Naive B cell (primary cell): ENCODE data around the gene AFAP1L1. TPM values are rescaled to one million over a fixed set of nuclear protein-coding genes. Genes with fewer than 3 reads are reported as not detected.
A peak's percentile ranks its signal among the peaks of the same experiment; 100 is the strongest.

ENCODE experiments used
- ATAC-seq, 2 donors: fragments of 150-1000 bp; cut with Tn5 transposase; 2 replicates each; pipeline ENCODE4 v1.10.0; 2021; ENCODE audit warnings: low read depth in 2 of 2, mild to moderate bottlenecking in 2 of 2, moderate library complexity in 2 of 2
- DNase-seq: peaks from one replicate; pipeline ENCODE4 v3.0.0; 2022
- H3K27ac Mint-ChIP-seq, 6 donors: one replicate each; pipeline ENCODE4 v1.8.0; 2020 to 2022; ENCODE audit warnings: mild to moderate bottlenecking in 6 of 6, mixed read lengths in 6 of 6, moderate library complexity in 5 of 6, inconsistent platforms in 2 of 6
- H3K27me3 Mint-ChIP-seq, 3 donors: one replicate each; pipeline ENCODE4 v1.8.0; 2021 to 2022; ENCODE audit warnings: mixed read lengths in 3 of 3, mild to moderate bottlenecking in 1 of 3
- H3K36me3 Mint-ChIP-seq, 2 donors: one replicate each; pipeline ENCODE4 v1.8.0; 2020 to 2022; ENCODE audit warnings: mixed read lengths in 2 of 2, inconsistent platforms in 1 of 2, mild to moderate bottlenecking in 1 of 2
- H3K4me1 Mint-ChIP-seq, 3 donors: one replicate each; pipeline ENCODE4 v1.8.0; 2020 to 2022; ENCODE audit warnings: mixed read lengths in 3 of 3, inconsistent platforms in 1 of 3, mild to moderate bottlenecking in 1 of 3, moderate library complexity in 1 of 3
- H3K4me3 Mint-ChIP-seq, 8 donors: one replicate each; pipeline ENCODE4 v1.8.0; 2020 to 2022; ENCODE audit warnings: mild to moderate bottlenecking in 8 of 8, mixed read lengths in 8 of 8, moderate library complexity in 8 of 8, inconsistent platforms in 2 of 8
- H3K9me3 Mint-ChIP-seq, 7 donors: one replicate each; pipeline ENCODE4 v1.8.0; 2020 to 2022; ENCODE audit warnings: mixed read lengths in 7 of 7, mild to moderate bottlenecking in 5 of 7, inconsistent platforms in 2 of 7, moderate library complexity in 1 of 7
- polyA plus RNA-seq, 6 donors: library from polyadenylated mRNA; unstranded; fragments of 300-500 nt; fragmentation: Illumina TruSeq; gene quantifications; one replicate each; pipeline ENCODE4 v1.2.3, GENCODE V29; 2021; ENCODE audit warnings: low read depth in 6 of 6

AFAP1L1 gene
- polyA plus RNA-seq, 6 donors from 2014 or later, result 0.27 to 0.31 TPM; not detected in 4

DNA sequence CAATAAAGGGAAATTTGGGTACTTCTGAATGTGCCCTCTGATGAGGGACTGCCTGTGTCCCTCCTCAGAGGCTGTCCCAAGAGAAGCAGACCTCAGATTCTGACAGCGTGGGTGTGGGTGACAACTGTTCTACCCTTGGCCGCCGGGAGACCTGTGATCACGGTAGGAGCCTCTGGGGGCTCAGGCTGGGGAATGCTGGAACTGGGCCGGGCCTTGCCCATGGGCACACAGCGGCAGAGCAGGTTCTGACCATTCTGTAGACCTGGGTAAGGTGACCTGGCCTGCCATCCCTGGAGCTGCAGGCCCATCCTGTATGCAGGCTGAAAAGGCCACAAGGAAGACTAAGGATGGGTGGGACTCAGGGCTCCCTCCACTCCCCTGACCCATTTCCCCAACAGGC, 44.1 kb downstream of the AFAP1L1 start:
- Mint-ChIP-seq H3K4me3 (no peak overlapping the region), H3K27me3 (no peaks in the 10 kb centered on the region), H3K4me1 (no peaks in the 10 kb centered on the region), H3K36me3 (no peaks in the 10 kb centered on the region), H3K27ac (no peak overlapping the region), H3K9me3 (no peaks in the 10 kb centered on the region)
- no peak for DNase-seq
- ATAC-seq, result no peak

GRCh38 chr5:149317281-149318048, 45.8 kb downstream of the AFAP1L1 start:
- no peak overlapping the region for H3K27ac Mint-ChIP-seq
- H3K4me1 Mint-ChIP-seq, result no peaks in the 10 kb centered on the region

DNA sequence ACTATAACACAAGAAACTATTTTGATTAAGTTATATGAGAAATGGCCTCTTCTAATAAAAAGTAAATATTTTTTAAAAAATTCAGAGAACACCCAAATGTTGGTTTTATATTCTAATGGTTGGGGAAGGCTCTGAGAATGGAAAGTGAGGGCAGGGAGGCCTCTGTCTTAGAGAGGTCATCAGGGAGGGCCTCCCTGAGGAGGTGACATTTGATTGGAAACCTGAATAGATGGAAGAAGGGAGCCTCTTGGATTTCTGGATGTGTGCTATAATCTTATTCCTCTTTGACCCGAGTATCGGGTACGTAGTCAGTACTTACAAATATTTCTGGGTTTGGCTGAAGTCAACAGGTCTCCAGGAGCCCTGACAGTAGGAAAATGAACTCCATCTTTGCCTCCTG, 47.5 kb downstream of the AFAP1L1 start:
- ATAC-seq (no peak), DNase-seq (no peak)
- Mint-ChIP-seq H3K9me3 (peaks cover 0 to 2% (median 0%) of the 10 kb centered on the region in 7 donors), H3K27ac (no peak overlapping the region), H3K27me3 (no peaks in the 10 kb centered on the region), H3K36me3 (no peaks in the 10 kb centered on the region), H3K4me1 (no peaks in the 10 kb centered on the region), H3K4me3 (no peak overlapping the region)

More at GRCh38 chr5:149317281-149318048, 45.8 kb downstream of the AFAP1L1 start:
- DNase-seq (peak; percentile 4), ATAC-seq (no peak)
- H3K4me3 Mint-ChIP-seq, result no peak overlapping the region
- H3K9me3 Mint-ChIP-seq, result no peaks in the 10 kb centered on the region
- H3K36me3 Mint-ChIP-seq, result no peaks in the 10 kb centered on the region
- H3K27me3 Mint-ChIP-seq, result no peaks in the 10 kb centered on the region

GRCh38 chr5:149320791-149321330, 49.2 kb downstream of the AFAP1L1 start:
- H3K4me3 Mint-ChIP-seq, result no peak overlapping the region
- H3K36me3 Mint-ChIP-seq, result no peaks in the 10 kb centered on the region
- DNase-seq (no peak), ATAC-seq (no peak)
- no peak overlapping the region for H3K27ac Mint-ChIP-seq
- H3K9me3 Mint-ChIP-seq, result peaks cover 0 to 6% (median 0%) of the 10 kb centered on the region in 7 donors
- H3K4me1 Mint-ChIP-seq, result no peaks in the 10 kb centered on the region
- H3K27me3 Mint-ChIP-seq, result no peaks in the 10 kb centered on the region

GRCh38 chr5:149322518-149322917, 50.9 kb downstream of the AFAP1L1 start:
- no peak overlapping the region for H3K4me3 Mint-ChIP-seq
- H3K9me3 Mint-ChIP-seq, result peaks cover 0 to 8% (median 2%) of the 10 kb centered on the region in 7 donors
- no peaks in the 10 kb centered on the region for H3K27me3 Mint-ChIP-seq
- ATAC-seq (no peak), DNase-seq (no peak)
- H3K27ac Mint-ChIP-seq, result no peak overlapping the region
- no peaks in the 10 kb centered on the region for H3K36me3 Mint-ChIP-seq
- no peaks in the 10 kb centered on the region for H3K4me1 Mint-ChIP-seq

- H3K4me1 Mint-ChIP-seq, result no peaks in the 10 kb centered on the region
- H3K27me3 Mint-ChIP-seq, result no peaks in the 10 kb centered on the region
- H3K27ac Mint-ChIP-seq, result no peak overlapping the region
- no peak for ATAC-seq
- no peak for DNase-seq
- H3K4me3 Mint-ChIP-seq, result no peak overlapping the region
- no peaks in the 10 kb centered on the region for H3K36me3 Mint-ChIP-seq
- peaks cover 0 to 8% (median 2%) of the 10 kb centered on the region in 7 donors for H3K9me3 Mint-ChIP-seq
Observed at GRCh38 chr5:149323210-149323609, 51.6 kb downstream of the AFAP1L1 start.

GRCh38 chr5:149323621-149324205, 52.1 kb downstream of the AFAP1L1 start:
- DNase-seq (no peak), ATAC-seq (no peak)
- Mint-ChIP-seq H3K4me3 (no peak overlapping the region), H3K36me3 (no peaks in the 10 kb centered on the region), H3K27me3 (no peaks in the 10 kb centered on the region), H3K4me1 (no peaks in the 10 kb centered on the region), H3K9me3 (peaks cover 0 to 8% (median 2%) of the 10 kb centered on the region in 7 donors), H3K27ac (no peak overlapping the region)

DNA sequence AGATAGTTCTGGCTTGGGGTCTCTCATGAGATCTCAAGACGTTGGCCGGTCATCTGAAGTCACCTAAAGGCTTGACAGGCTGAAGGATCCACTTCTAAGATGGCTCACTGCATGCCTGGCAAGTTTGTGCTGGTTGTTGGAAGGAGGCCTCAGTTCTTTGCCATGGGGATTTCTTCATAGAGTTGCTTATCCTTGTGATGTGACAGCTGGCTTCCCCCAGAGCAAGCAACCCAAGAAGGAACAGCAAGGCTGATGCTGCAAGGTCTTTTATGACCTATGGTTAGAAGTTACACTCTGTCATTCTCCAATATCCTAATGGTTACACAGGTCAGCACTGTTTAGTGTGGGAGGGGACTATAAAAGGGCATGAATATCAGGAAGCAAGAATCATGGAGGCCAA, 53.0 kb downstream of the AFAP1L1 start:
- no peaks in the 10 kb centered on the region for H3K4me1 Mint-ChIP-seq
- H3K9me3 Mint-ChIP-seq, result peaks cover 0 to 8% (median 2%) of the 10 kb centered on the region in 7 donors
- DNase-seq (no peak), ATAC-seq (no peak)
- H3K27ac Mint-ChIP-seq, result no peak overlapping the region
- no peak overlapping the region for H3K4me3 Mint-ChIP-seq
- no peaks in the 10 kb centered on the region for H3K36me3 Mint-ChIP-seq
- no peaks in the 10 kb centered on the region for H3K27me3 Mint-ChIP-seq

DNA sequence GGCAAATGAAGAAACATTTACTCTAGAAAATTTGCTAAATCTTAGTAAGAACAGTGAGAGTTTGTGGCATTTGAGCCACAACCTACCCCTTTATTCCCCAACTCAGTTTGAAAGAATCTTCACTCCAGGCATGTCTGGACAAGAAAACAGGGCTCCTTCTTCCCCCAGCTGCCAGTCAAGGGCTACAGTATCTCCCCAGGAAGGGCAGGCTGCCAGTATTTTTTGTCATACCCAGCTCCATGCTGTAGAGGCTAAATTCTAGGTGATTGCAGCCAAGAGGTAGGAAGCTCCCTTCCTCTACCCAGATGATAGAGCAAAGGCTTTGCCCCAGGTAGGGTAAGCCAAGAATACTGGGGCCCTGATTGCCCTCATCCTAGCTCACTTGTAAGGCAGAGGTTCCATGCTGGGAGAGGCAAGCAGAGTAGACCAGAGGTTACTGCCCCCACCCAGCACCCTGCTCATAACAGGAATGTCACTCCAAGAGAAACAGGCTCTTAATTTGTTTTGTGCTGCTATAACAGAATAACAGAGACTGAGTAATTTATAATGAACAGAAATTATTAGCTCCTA, 53.6 kb downstream of the AFAP1L1 start:
- H3K27me3 Mint-ChIP-seq, result no peaks in the 10 kb centered on the region
- peaks cover 0 to 8% (median 2%) of the 10 kb centered on the region in 7 donors for H3K9me3 Mint-ChIP-seq

GRCh38 chr5:149325894-149326293, 54.2 kb downstream of the AFAP1L1 start:
- DNase-seq (no peak), ATAC-seq (no peak)
- Mint-ChIP-seq H3K4me3 (no peak overlapping the region), H3K27ac (no peak overlapping the region), H3K9me3 (peaks cover 0 to 8% (median 2%) of the 10 kb centered on the region in 7 donors), H3K4me1 (no peaks in the 10 kb centered on the region), H3K36me3 (no peaks in the 10 kb centered on the region), H3K27me3 (no peaks in the 10 kb centered on the region)

More for the DNA sequence above, 53.6 kb downstream of the AFAP1L1 start:
- no peak overlapping the region for H3K4me3 Mint-ChIP-seq
- no peak for ATAC-seq
- no peak overlapping the region for H3K27ac Mint-ChIP-seq
- DNase-seq, result no peak
- no peaks in the 10 kb centered on the region for H3K36me3 Mint-ChIP-seq
- H3K4me1 Mint-ChIP-seq, result no peaks in the 10 kb centered on the region

DNA sequence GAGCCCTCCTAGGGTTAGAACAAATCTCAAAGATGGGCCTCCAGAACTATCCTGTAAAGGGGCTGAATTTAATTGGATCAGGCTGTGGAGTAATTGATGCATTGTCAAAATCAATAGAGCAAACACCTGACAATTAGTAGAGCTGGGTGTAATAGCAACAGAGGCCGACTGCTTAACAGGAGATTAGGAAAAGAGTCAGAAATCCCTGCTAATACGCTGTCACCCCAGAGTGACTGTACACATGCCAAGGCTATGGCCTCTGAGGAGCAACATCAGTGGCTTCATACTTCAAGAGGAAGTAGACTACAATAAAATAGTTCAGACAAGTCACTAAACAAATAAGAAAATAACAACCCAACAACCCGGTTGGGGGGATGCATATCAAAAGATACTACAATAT, 55.0 kb downstream of the AFAP1L1 start:
- Mint-ChIP-seq H3K36me3 (no peaks in the 10 kb centered on the region), H3K4me3 (no peak overlapping the region), H3K4me1 (no peaks in the 10 kb centered on the region), H3K27ac (peak overlapping the region in 1 of 6 donors; percentile 1), H3K9me3 (peaks cover 0 to 8% (median 2%) of the 10 kb centered on the region in 7 donors), H3K27me3 (no peaks in the 10 kb centered on the region)
- ATAC-seq (no peak), DNase-seq (no peak)

DNA sequence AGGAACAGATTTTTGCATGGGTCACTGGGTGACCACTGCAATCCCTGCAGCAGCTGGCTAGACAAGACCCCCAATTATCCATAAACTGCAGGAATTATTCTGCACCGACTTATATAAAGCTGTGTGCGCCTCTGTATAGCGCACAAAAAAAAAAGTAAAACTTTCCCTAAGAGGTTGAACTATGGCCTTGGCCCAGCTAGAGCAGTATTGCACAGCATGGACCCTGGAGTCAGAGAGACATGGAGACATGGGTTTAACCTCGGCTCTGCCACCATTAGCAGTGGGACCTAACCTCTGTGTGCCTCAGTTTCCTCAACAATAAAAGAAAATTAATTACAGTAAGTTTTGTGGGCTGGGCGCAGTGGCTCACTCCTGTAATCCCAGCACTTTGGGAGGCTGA, 56.5 kb downstream of the AFAP1L1 start:
- no peak for ATAC-seq
- peaks cover 0 to 8% (median 2%) of the 10 kb centered on the region in 7 donors for H3K9me3 Mint-ChIP-seq
- no peaks in the 10 kb centered on the region for H3K36me3 Mint-ChIP-seq
- DNase-seq, result no peak
- peaks cover 0 to 2% (median 0%) of the 10 kb centered on the region in 3 donors for H3K27me3 Mint-ChIP-seq
- no peaks in the 10 kb centered on the region for H3K4me1 Mint-ChIP-seq
- H3K4me3 Mint-ChIP-seq, result no peak overlapping the region
- no peak overlapping the region for H3K27ac Mint-ChIP-seq

GRCh38 chr5:149333711-149334443, 62.2 kb downstream of the AFAP1L1 start:
- ATAC-seq (no peak), DNase-seq (no peak)
- no peak overlapping the region for H3K4me3 Mint-ChIP-seq
- no peaks in the 10 kb centered on the region for H3K9me3 Mint-ChIP-seq
- no peaks in the 10 kb centered on the region for H3K4me1 Mint-ChIP-seq
- peaks cover 12 to 20% (median 18%) of the 10 kb centered on the region in 3 donors for H3K27me3 Mint-ChIP-seq
- H3K36me3 Mint-ChIP-seq, result peaks cover 0 to 4% of the 10 kb centered on the region in 2 donors
- H3K27ac Mint-ChIP-seq, result peak overlapping the region in 3 of 6 donors; percentile 32 to 50 (median 47)
